PC-9 (cell line): ENCODE results near the gene ZC3HAV1. TPM values are rescaled to one million over a fixed set of nuclear protein-coding genes. Genes with fewer than 3 reads are reported as not detected.

Source experiments
- BruUV-seq: library from RNA; stranded (reverse); fragments of 400-500 nt; replicated peaks from 2 replicates; lab custom pipeline; 2021; lab: Mats Ljungman, UMichigan
- CTCF ChIA-PET: fragments of 300-600 bp; sonication (Branson Sonifier 250); formaldehyde crosslinking; loops from one replicate; lab custom pipeline; 2022; ENCODE audit warnings: antibody characterized with exemption; lab: Charles Lee
- POLR2A ChIA-PET: fragments of 300-600 bp; sonication (Branson Sonifier 250); formaldehyde crosslinking; loops from one replicate; lab custom pipeline; 2022; ENCODE audit warnings: antibody characterized with exemption; ENCODE audit not compliant: unreplicated experiment; lab: Charles Lee
- DNase-seq, 2 experiments: peaks; one replicate each; pipeline versions ENCODE4 v3.0.0 to v3.0.0-alpha.2; 2015 to 2022; ENCODE audit warnings: mixed read lengths in 1 of 2
- H2AFZ ChIP-seq: fragments of 200-600 bp; sonication (generic); 2 replicates; pipeline ENCODE4 v1.8.1; 2017; ENCODE audit warnings: antibody characterized with exemption
- H3F3A ChIP-seq: fragments of 200-600 bp; sonication (generic); 2 replicates; pipeline ENCODE4 v1.8.1; 2017; ENCODE audit warnings: antibody characterized with exemption, mild to moderate bottlenecking, low read depth; ENCODE audit not compliant: insufficient read depth
- H3K27ac ChIP-seq: fragments of 200-600 bp; sonication (generic); 2 replicates; pipeline ENCODE4 v1.6.1; 2016; ENCODE audit warnings: mixed run types
- H3K27me3 ChIP-seq: fragments of 200-600 bp; sonication (generic); 2 replicates; pipeline ENCODE4 v1.6.1; 2016; ENCODE audit warnings: low read depth, mixed run types; ENCODE audit not compliant: insufficient read depth
- H3K36me3 ChIP-seq: fragments of 200-600 bp; sonication (generic); 2 replicates; pipeline ENCODE4 v1.6.1; 2016; ENCODE audit warnings: low read depth, mixed run types
- H3K4me1 ChIP-seq: fragments of 200-600 bp; sonication (generic); replicated peaks from 2 replicates; pipeline ENCODE4 v1.6.1; 2016; ENCODE audit warnings: mixed run types; ENCODE audit not compliant: insufficient read depth
- H3K4me2 ChIP-seq: fragments of 200-600 bp; sonication (generic); 2 replicates; pipeline ENCODE4 v1.6.1; 2017; ENCODE audit warnings: mixed run types
- H3K4me3 ChIP-seq: fragments of 200-600 bp; sonication (generic); 2 replicates; pipeline ENCODE4 v1.6.1; 2016; ENCODE audit warnings: mixed run types
- H3K79me2 ChIP-seq: fragments of 200-600 bp; sonication (generic); 2 replicates; pipeline ENCODE4 v1.6.1; 2017; ENCODE audit warnings: low read depth, mixed run types
- H3K9me2 ChIP-seq: fragments of 200-600 bp; sonication (generic); 2 replicates; pipeline ENCODE4 v1.8.1; 2017; ENCODE audit warnings: mild to moderate bottlenecking; ENCODE audit not compliant: insufficient read depth
- H3K9me3 ChIP-seq: fragments of 200-600 bp; sonication (generic); 2 replicates; pipeline ENCODE4 v1.8.1; 2016; ENCODE audit warnings: low read depth; ENCODE audit not compliant: insufficient read depth
- H4K20me1 ChIP-seq: fragments of 200-600 bp; sonication (generic); 2 replicates; pipeline ENCODE4 v1.8.1; 2017; ENCODE audit not compliant: insufficient read depth
- EZH2 ChIP-seq: fragments of 200-600 bp; sonication (generic); IDR thresholded peaks from 2 replicates; pipeline ENCODE4 v1.8.0; 2017; ENCODE audit warnings: antibody characterized with exemption, low read depth
- intact Hi-C: fragments of 100-400 bp; cut with micrococcal nuclease; formaldehyde crosslinking; loops from one replicate; pipeline ENCODE4 v1.10.0; 2022; ENCODE audit not compliant: unreplicated experiment
- total RNA-seq: library from RNA; stranded (reverse); gene quantifications from 2 replicates; pipeline ENCODE4 v1.2.3, GENCODE V29; 2021
- TF ChIP-seq, protein P1 (sequence below): fragments of 200-600 bp; sonication (generic); conservative IDR thresholded peaks from 2 replicates; pipeline ENCODE4 v1.6.1; 2017; ENCODE audit warnings: mixed run types, antibody characterized with exemption, mild to moderate bottlenecking, moderate library complexity

Gene ZC3HAV1
- total RNA-seq, 1 experiment from 2014 or later: 36.7 TPM

DNA sequence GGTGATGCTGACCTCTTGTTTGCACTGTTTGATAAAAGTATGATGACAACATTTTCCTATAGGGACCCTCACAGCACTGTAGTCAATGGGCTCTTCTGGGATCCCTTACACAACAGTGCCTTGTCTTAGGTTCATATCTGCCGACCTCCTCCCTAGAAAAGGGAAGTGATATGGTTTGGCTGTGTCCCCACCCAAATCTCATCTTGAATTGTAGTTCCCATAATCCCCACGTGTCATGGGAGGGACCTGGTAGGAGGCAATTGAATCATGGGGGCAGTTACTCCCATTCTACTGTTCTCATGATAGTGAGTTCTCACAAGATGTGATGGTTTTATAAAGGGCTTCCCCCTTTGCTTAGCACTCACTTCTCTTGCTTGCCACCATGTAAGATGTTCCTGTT is 23.1 kb downstream of the ZC3HAV1 start:
- Histone ChIP-seq H3F3A (no peaks in the 10 kb centered on the region; the same call in 1 of the 2 replicates), H2AFZ (no peak overlapping the region), H3K4me3 (no peak overlapping the region), H3K36me3 (peaks cover 21% of the 10 kb centered on the region), H3K9me3 (no peaks in the 10 kb centered on the region), H3K79me2 (no peaks in the 10 kb centered on the region), H3K9me2 (no peaks in the 10 kb centered on the region), H4K20me1 (no peaks in the 10 kb centered on the region), H3K4me1 (no peaks in the 10 kb centered on the region), H3K27ac (no peak overlapping the region), H3K27me3 (no peaks in the 10 kb centered on the region), H3K4me2 (no peak overlapping the region)
- DNase-seq: no peak
- TF ChIP-seq, protein P1, sequence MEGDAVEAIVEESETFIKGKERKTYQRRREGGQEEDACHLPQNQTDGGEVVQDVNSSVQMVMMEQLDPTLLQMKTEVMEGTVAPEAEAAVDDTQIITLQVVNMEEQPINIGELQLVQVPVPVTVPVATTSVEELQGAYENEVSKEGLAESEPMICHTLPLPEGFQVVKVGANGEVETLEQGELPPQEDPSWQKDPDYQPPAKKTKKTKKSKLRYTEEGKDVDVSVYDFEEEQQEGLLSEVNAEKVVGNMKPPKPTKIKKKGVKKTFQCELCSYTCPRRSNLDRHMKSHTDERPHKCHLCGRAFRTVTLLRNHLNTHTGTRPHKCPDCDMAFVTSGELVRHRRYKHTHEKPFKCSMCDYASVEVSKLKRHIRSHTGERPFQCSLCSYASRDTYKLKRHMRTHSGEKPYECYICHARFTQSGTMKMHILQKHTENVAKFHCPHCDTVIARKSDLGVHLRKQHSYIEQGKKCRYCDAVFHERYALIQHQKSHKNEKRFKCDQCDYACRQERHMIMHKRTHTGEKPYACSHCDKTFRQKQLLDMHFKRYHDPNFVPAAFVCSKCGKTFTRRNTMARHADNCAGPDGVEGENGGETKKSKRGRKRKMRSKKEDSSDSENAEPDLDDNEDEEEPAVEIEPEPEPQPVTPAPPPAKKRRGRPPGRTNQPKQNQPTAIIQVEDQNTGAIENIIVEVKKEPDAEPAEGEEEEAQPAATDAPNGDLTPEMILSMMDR: no peak
- TF ChIP-seq EZH2: no peak
- intact Hi-C loops: no loop called here
- ChIA-PET POLR2A (no interaction called here), CTCF (no interaction called here)
- BruUV-seq: no TSS peak

DNA sequence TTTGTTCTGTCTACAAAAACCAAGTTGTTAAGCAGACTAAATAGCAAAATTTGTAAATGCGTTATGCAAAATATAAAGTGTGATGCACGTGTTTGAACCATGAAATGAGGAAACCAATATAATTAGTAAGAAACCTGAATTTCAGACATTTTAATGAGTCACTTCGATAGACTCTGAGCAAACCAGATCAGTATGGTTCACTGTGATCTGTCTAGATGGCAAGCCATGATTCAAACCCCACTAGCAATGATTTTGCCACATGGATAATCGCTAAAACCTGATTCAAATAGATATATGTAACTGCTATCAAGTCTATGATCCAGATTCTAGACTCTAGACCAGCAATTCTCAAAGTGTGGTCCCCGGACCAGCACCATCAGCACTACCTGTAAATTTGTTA is 24.8 kb downstream of the ZC3HAV1 start:
- intact Hi-C loops: no loop called here
- Histone ChIP-seq H3K36me3 (peaks cover 21% of the 10 kb centered on the region), H3K4me3 (no peak overlapping the region), H4K20me1 (no peaks in the 10 kb centered on the region), H3F3A (no peaks in the 10 kb centered on the region; the same call in 1 of the 2 replicates), H3K9me2 (no peaks in the 10 kb centered on the region), H3K27ac (no peak overlapping the region), H3K79me2 (no peaks in the 10 kb centered on the region), H2AFZ (no peak overlapping the region), H3K9me3 (no peaks in the 10 kb centered on the region), H3K4me1 (no peaks in the 10 kb centered on the region), H3K27me3 (no peaks in the 10 kb centered on the region), H3K4me2 (no peak overlapping the region)
- ChIA-PET POLR2A (no interaction called here), CTCF (no interaction called here)
- DNase-seq: no peak
- no TSS peak for BruUV-seq
- TF ChIP-seq, protein P1: no peak
- no peak for TF ChIP-seq EZH2

- no TSS peak for BruUV-seq
- DNase-seq: no peak
- Histone ChIP-seq H2AFZ (no peak overlapping the region), H3K27me3 (no peaks in the 10 kb centered on the region), H3K36me3 (peaks cover 14% of the 10 kb centered on the region), H3F3A (no peaks in the 10 kb centered on the region; the same call in 1 of the 2 replicates), H3K4me1 (no peaks in the 10 kb centered on the region), H3K9me3 (no peaks in the 10 kb centered on the region), H3K9me2 (no peaks in the 10 kb centered on the region), H4K20me1 (no peaks in the 10 kb centered on the region), H3K4me3 (no peak overlapping the region), H3K79me2 (no peaks in the 10 kb centered on the region), H3K27ac (no peak overlapping the region), H3K4me2 (no peak overlapping the region)
- CTCF ChIA-PET: interaction anchor here (0.7 kb wide), 1 partner anchor 47 kb away, joined by 3 read pairs; no protein-coding TSS in a partner anchor
- POLR2A ChIA-PET: no interaction called here
- TF ChIP-seq, protein P1: no peak
- no peak for TF ChIP-seq EZH2
- intact Hi-C loops: no loop called here
These were observed 27.9 kb downstream of the ZC3HAV1 start for GRCh38 chr7:139081584-139081983.
